AG04449 (cell line): ENCODE measurements around the gene PARD3B.

Experiments
- CTCF ChIA-PET: fragments of 350-600 bp; formaldehyde crosslinking; extraction: SDS; loops from one replicate; lab custom pipeline; 2021; ENCODE audit warnings: antibody characterized with exemption; lab: Yijun Ruan, JAX
- POLR2A ChIA-PET: fragments of 400-600, 350-600 bp; formaldehyde crosslinking; extraction: SDS; loops from one replicate; lab custom pipeline; 2020; ENCODE audit warnings: antibody characterized with exemption, inconsistent platforms; lab: Yijun Ruan, JAX
- DNase-seq: peaks from one replicate; pipeline ENCODE4 v3.0.0-alpha.2; 2010; ENCODE audit warnings: low read depth, low spot score
- H3K4me3 ChIP-seq: 2 replicates; pipeline ENCODE4 v1.5.1; 2011; ENCODE audit warnings: low read depth, mild to moderate bottlenecking, control low read depth, low read length
- TF ChIP-seq, protein P1 (sequence below): IDR thresholded peaks from one replicate; pipeline ENCODE4 v1.5.1; 2011; ENCODE audit warnings: mild to moderate bottlenecking, moderate library complexity, low read length, control low read depth, inconsistent platforms; ENCODE audit not compliant: insufficient read depth; ENCODE audit errors: missing control alignments

PARD3B gene

DNA sequence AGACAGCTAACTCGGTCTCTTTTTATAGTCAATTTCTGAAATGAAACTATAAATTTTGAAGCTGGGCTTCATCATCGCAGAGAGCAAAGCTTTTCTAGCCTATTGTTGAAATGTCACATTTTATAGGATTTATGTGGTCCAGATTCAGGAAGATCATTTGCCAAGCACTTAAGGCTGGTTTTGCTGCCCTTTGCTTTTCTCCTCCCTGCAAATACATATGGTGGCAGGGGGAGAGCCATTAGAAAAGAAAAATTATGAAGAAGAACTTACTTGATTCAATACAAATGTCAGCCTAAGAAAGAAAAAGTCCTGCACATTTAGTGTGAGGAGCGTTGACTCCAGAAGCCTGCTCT, 930.1 kb downstream of the PARD3B start:
- POLR2A ChIA-PET = no interaction called here
- DNase-seq = no peak
- CTCF ChIA-PET = interaction anchor here (2.2 kb wide), 1 partner anchor 8 kb away, joined by 6 read pairs; no protein-coding TSS in a partner anchor
- no peak overlapping the region for H3K4me3 ChIP-seq
- TF ChIP-seq, protein P1, sequence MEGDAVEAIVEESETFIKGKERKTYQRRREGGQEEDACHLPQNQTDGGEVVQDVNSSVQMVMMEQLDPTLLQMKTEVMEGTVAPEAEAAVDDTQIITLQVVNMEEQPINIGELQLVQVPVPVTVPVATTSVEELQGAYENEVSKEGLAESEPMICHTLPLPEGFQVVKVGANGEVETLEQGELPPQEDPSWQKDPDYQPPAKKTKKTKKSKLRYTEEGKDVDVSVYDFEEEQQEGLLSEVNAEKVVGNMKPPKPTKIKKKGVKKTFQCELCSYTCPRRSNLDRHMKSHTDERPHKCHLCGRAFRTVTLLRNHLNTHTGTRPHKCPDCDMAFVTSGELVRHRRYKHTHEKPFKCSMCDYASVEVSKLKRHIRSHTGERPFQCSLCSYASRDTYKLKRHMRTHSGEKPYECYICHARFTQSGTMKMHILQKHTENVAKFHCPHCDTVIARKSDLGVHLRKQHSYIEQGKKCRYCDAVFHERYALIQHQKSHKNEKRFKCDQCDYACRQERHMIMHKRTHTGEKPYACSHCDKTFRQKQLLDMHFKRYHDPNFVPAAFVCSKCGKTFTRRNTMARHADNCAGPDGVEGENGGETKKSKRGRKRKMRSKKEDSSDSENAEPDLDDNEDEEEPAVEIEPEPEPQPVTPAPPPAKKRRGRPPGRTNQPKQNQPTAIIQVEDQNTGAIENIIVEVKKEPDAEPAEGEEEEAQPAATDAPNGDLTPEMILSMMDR = no peak

DNA sequence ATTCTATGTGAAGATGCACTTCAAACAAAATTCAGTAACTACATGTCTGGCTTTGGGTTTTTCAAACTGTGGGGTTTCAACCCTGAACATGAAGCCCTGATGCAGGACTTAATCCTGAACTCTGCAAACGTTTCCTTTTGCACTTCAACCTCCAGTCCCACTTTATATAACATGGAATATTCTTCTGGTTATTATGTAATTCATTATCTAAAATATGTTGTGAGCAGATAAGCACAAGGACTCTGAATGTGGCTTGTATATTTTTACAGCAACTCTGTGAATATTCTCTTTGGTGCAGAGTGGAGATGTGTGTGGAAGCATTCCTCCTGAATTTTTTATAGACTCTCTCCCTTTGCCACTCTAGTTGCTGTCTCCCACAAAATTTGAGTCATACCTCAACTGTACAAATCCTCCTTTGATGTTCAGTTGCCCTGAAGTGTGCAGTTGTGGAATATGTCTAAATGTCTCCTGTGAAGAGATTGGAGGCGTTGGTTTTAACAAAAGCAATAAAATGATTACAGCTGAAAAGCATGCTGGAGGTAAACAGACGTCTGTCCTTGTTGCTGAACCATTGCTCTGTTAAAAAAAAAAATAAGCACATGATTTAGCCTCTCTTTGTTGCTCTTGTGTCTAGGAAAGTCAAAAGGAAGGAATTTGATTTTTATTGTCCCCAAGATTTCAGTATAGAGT, 931.9 kb downstream of the PARD3B start:
- H3K4me3 ChIP-seq = no peak overlapping the region
- ChIA-PET POLR2A (no interaction called here), CTCF (no interaction called here)
- DNase-seq = no peak
- TF ChIP-seq, protein P1 = no peak

DNA sequence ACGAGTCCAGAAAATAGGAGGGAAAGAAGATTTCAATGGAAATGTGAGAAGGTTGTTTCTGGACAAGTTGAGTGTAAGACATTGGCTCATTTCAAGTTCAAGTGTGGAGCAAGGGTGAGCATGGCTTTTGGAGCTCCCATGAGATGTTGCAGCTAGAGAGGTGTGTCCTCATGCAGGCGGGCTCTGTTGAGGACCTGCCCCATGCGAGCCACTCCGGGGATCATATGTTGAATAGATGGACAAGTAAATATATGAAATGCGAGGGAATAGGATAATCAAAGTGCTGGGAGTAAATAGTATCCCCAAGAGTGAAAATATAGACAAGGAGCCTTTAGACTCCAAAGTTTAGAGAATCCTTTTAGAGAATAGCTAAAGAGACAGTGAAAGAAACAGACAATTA, 936.6 kb downstream of the PARD3B start:
- POLR2A ChIA-PET = interaction anchor here (0.5 kb wide), 1 partner anchor 1117 kb away, joined by 3 read pairs; no protein-coding TSS in a partner anchor
- TF ChIP-seq, protein P1 = no peak
- no peak overlapping the region for H3K4me3 ChIP-seq
- no peak for DNase-seq
- CTCF ChIA-PET = interaction anchor here (1.1 kb wide), 1 partner anchor 50 kb away, joined by 3 read pairs; no protein-coding TSS in a partner anchor

DNA sequence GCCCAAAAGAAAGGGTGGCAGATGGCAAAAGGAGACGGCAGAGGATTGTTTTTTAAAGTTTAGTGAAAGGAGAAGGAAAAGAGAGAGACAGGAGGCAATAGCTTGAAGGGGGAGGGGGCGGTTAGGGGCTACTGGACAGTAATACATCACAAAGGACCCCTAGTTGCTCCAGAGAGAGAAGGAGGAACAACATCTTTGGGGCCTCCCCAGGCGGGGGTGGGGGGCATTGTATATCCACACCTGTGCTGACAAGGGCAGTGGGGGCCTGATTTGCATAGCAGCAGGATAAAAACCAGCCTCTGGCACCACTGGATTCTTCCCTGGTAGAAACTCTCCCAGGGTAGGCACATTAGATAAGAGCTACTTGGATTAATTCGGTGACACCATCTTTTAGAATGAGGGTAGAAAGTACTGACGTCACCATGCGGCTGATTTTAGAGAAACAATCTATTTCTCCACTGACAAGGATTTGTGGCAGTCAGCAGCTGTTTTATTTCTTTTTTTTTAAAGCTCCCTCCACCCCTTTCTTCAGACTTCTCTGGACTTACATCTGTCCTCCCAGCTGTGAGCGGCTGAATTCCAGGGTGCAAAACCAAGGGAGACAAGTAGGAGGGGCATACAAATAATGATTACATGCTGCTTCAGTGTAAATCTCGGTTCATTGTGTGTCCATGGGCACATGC, 937.3 kb downstream of the PARD3B start:
- H3K4me3 ChIP-seq = no peak overlapping the region
- ChIA-PET CTCF (interaction anchor here (1.1 to 1.6 kb wide), 3 partner anchors 7 to 193 kb away, joined by 3 to 6 read pairs (median 4); no protein-coding TSS in a partner anchor), POLR2A (interaction anchor here (0.5 kb wide), 1 partner anchor 1118 kb away, joined by 3 read pairs; no protein-coding TSS in a partner anchor)
- TF ChIP-seq, protein P1 = no peak
- no peak for DNase-seq

GRCh38 chr2:205483095-205483494, 937.8 kb downstream of the PARD3B start:
- POLR2A ChIA-PET = no interaction called here
- no peak overlapping the region for H3K4me3 ChIP-seq
- TF ChIP-seq, protein P1 = no peak
- CTCF ChIA-PET = interaction anchor here (1.1 to 3.3 kb wide), 3 partner anchors 8 to 192 kb away, joined by 4 to 15 read pairs (median 6); no protein-coding TSS in a partner anchor
- DNase-seq = no peak

- TF ChIP-seq, protein P1 = no peak
- DNase-seq = no peak
- ChIA-PET POLR2A (no interaction called here), CTCF (interaction anchor here (1.6 to 3.3 kb wide), 2 partner anchors 9 to 10 kb away, joined by 6 to 15 read pairs; no protein-coding TSS in a partner anchor)
- H3K4me3 ChIP-seq = no peak overlapping the region
Measured at GRCh38 chr2:205484215-205484614, 938.9 kb downstream of the PARD3B start.
